Astrocyte (in vitro differentiated cells and primary cell): ENCODE results near the gene KMT5C. TPM values are rescaled to one million over a fixed set of nuclear protein-coding genes. Genes with fewer than 3 reads are reported as not detected.

Source experiments
- DNase-seq: peaks from one replicate; pipeline ENCODE4 v3.0.0-alpha.2; 2010; ENCODE audit warnings: low read depth
- FAIRE-seq: peaks from 2 replicates; lab custom pipeline; 2011; peaks lifted over from hg19 to GRCh38; lab: Jason Lieb, UNC
- H2AFZ ChIP-seq: 2 replicates; pipeline ENCODE4 v1.6.0; 2012; ENCODE audit warnings: low read depth, low read length, inconsistent platforms
- H3K27ac ChIP-seq: 2 replicates; pipeline ENCODE4 v1.5.1; 2011; ENCODE audit warnings: low read depth, low read length, inconsistent platforms
- H3K27me3 ChIP-seq: 2 replicates; pipeline ENCODE4 v1.6.0; 2011; ENCODE audit warnings: low read length, inconsistent platforms; ENCODE audit not compliant: insufficient read depth
- H3K36me3 ChIP-seq: 2 replicates; pipeline ENCODE4 v1.5.1; 2011; ENCODE audit warnings: low read length, inconsistent platforms; ENCODE audit not compliant: insufficient read depth
- H3K4me1 ChIP-seq: 2 replicates; pipeline ENCODE4 v1.5.1; 2011; ENCODE audit warnings: low read length, inconsistent platforms; ENCODE audit not compliant: insufficient read depth
- H3K4me2 ChIP-seq: 2 replicates; pipeline ENCODE4 v1.6.0; 2012; ENCODE audit warnings: low read length, inconsistent platforms
- H3K4me3 ChIP-seq: 2 replicates; pipeline ENCODE4 v1.5.1; 2011; ENCODE audit warnings: low read depth, mild to moderate bottlenecking, low read length, inconsistent platforms; ENCODE audit not compliant: insufficient read depth
- H3K79me2 ChIP-seq: 2 replicates; pipeline ENCODE4 v1.6.0; 2012; ENCODE audit warnings: mild to moderate bottlenecking, low read length, inconsistent platforms; ENCODE audit not compliant: insufficient read depth
- H3K9ac ChIP-seq: 2 replicates; pipeline ENCODE4 v1.6.0; 2012; ENCODE audit warnings: mild to moderate bottlenecking, low read length, inconsistent platforms
- H3K9me3 ChIP-seq: 2 replicates; pipeline ENCODE4 v1.5.1; 2012; ENCODE audit warnings: low read depth, mild to moderate bottlenecking, low read length, inconsistent platforms; ENCODE audit not compliant: insufficient read depth
- H4K20me1 ChIP-seq: 2 replicates; pipeline ENCODE4 v1.6.0; 2012; ENCODE audit warnings: low read length, inconsistent platforms; ENCODE audit not compliant: insufficient read depth
- H3K27ac Mint-ChIP-seq: one replicate; pipeline ENCODE4 v1.8.0; 2021; ENCODE audit warnings: mild to moderate bottlenecking, mixed read lengths; ENCODE audit not compliant: unreplicated experiment
- H3K27me3 Mint-ChIP-seq: one replicate; pipeline ENCODE4 v1.8.0; 2021; ENCODE audit warnings: low read depth, mixed read lengths; ENCODE audit not compliant: unreplicated experiment
- H3K36me3 Mint-ChIP-seq: one replicate; pipeline ENCODE4 v1.8.0; 2021; ENCODE audit warnings: low read depth, mixed read lengths; ENCODE audit not compliant: unreplicated experiment
- H3K4me1 Mint-ChIP-seq: one replicate; pipeline ENCODE4 v1.8.0; 2021; ENCODE audit warnings: low read depth, mixed read lengths; ENCODE audit not compliant: unreplicated experiment
- H3K4me3 Mint-ChIP-seq: one replicate; pipeline ENCODE4 v1.8.0; 2021; ENCODE audit warnings: mild to moderate bottlenecking, moderate library complexity, mixed read lengths; ENCODE audit not compliant: unreplicated experiment
- H3K9me3 Mint-ChIP-seq: one replicate; pipeline ENCODE4 v1.8.0; 2021; ENCODE audit warnings: mild to moderate bottlenecking, mixed read lengths; ENCODE audit not compliant: unreplicated experiment
- EZH2 ChIP-seq: IDR thresholded peaks from 2 replicates; pipeline ENCODE4 v1.6.1; 2012; ENCODE audit warnings: mild to moderate bottlenecking, low read length, inconsistent platforms; ENCODE audit not compliant: insufficient read depth
- total RNA-seq: library from RNA; stranded (reverse); gene quantifications from 2 replicates; pipeline ENCODE4 v1.2.1, GENCODE V29; 2021
- TF ChIP-seq, protein P1 (sequence below): IDR thresholded peaks from 2 replicates; pipeline ENCODE4 v1.5.1; 2011; ENCODE audit warnings: low read depth, mild to moderate bottlenecking, inconsistent platforms, low read length, moderate library complexity; ENCODE audit not compliant: insufficient read depth

Gene KMT5C
- total RNA-seq, 1 donor from 2014 or later, result 14.6 TPM

DNA sequence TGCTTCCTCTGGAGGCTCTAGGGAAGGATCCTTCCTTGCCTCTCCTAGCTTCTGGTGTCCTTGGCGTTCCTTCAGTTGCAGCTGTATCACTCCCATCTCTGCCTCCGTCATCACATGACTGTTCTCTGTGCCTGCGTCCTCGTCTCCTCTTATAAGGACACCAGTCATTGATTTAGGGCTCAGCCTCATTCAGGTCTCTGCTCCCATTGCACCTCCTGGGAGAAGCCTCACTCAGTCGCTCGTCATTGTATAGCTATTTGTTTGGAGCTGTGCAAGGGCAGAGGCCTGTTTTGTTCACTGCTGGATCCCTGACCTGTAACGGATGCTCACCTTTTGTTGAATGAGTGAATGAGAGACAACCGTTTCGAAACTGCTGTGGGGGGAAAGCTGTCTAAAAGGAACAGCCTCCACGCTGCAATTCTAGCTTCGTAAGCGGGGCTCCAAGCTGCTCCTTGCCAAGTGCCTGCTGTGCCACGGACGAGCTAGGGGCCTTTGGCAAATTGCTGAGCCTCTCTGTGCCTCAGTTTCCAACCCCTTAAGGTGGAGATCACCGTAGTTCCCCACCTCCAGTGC lies 38.7 kb upstream of the KMT5C start:
- no peak for FAIRE-seq
- peaks cover 4% of the 10 kb centered on the region for H3K4me1 ChIP-seq
- H3K27me3 ChIP-seq, result no peaks in the 10 kb centered on the region
- no peaks in the 10 kb centered on the region for H3K79me2 ChIP-seq
- Mint-ChIP-seq H3K27me3 (no peaks in the 10 kb centered on the region), H3K9me3 (no peaks in the 10 kb centered on the region), H3K36me3 (peaks cover 18% of the 10 kb centered on the region), H3K4me3 (no peak overlapping the region), H3K4me1 (no peaks in the 10 kb centered on the region), H3K27ac (no peak overlapping the region)
- peak overlapping the region; percentile 74 for H3K9ac ChIP-seq
- TF ChIP-seq, protein P1, sequence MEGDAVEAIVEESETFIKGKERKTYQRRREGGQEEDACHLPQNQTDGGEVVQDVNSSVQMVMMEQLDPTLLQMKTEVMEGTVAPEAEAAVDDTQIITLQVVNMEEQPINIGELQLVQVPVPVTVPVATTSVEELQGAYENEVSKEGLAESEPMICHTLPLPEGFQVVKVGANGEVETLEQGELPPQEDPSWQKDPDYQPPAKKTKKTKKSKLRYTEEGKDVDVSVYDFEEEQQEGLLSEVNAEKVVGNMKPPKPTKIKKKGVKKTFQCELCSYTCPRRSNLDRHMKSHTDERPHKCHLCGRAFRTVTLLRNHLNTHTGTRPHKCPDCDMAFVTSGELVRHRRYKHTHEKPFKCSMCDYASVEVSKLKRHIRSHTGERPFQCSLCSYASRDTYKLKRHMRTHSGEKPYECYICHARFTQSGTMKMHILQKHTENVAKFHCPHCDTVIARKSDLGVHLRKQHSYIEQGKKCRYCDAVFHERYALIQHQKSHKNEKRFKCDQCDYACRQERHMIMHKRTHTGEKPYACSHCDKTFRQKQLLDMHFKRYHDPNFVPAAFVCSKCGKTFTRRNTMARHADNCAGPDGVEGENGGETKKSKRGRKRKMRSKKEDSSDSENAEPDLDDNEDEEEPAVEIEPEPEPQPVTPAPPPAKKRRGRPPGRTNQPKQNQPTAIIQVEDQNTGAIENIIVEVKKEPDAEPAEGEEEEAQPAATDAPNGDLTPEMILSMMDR, result no peak
- TF ChIP-seq EZH2, result no peak
- peaks cover 14% of the 10 kb centered on the region for H3K36me3 ChIP-seq
- no peaks in the 10 kb centered on the region for H3K9me3 ChIP-seq
- peak overlapping the region; percentile 94 for H3K4me2 ChIP-seq
- H2AFZ ChIP-seq, result peak overlapping the region; percentile 87
- H3K4me3 ChIP-seq, result no peak overlapping the region
- no peaks in the 10 kb centered on the region for H4K20me1 ChIP-seq
- no peak for DNase-seq
- no peak overlapping the region for H3K27ac ChIP-seq

DNA sequence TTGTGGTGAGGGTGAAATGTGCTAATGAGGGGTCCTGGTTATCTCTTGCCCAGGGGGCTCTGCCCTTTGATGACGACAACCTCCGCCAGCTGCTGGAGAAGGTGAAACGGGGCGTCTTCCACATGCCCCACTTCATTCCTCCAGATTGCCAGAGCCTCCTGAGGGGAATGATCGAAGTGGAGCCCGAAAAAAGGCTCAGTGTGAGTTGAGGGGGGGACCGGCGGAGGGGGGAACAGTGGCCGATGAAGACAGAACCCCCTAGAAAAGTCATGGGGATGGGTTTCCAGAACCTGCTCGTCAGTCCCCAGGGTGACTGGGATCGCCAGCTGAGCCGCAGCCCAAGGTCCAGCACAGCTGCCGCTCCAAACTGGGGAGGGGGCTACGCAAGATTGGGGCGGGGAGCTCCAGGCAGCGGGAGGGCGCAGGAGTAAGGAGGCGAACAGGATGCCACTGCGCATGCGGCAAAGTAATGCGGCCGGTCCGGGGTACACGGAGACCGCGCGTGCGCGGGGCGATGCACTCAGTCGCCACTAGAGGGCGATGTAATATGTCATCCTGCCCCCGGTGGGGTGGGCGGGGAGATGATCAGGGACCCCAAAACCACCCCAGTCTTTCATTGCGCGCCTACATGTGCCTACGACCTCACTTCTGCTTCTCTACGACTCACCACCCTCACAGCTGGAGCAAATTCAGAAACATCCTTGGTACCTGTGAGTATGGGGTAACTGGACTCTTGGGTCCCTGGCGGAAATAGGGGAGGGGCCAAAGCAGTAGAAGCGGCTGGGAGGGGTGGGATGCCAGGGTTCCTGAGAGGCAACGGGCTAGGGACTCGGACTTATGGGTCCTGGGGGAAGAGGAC lies 38.0 kb upstream of the KMT5C start:
- Mint-ChIP-seq H3K36me3 (peaks cover 20% of the 10 kb centered on the region), H3K4me3 (peak overlapping the region; percentile 60), H3K4me1 (no peaks in the 10 kb centered on the region), H3K27me3 (no peaks in the 10 kb centered on the region), H3K27ac (no peak overlapping the region), H3K9me3 (no peaks in the 10 kb centered on the region)
- H3K27ac ChIP-seq, result no peak overlapping the region
- peak overlapping the region; percentile 87 for H2AFZ ChIP-seq
- H4K20me1 ChIP-seq, result no peaks in the 10 kb centered on the region
- TF ChIP-seq, protein P1, result peak; percentile 84
- no peak for TF ChIP-seq EZH2
- peak overlapping the region; percentile 49 for H3K4me3 ChIP-seq
- H3K79me2 ChIP-seq, result no peaks in the 10 kb centered on the region
- H3K36me3 ChIP-seq, result peaks cover 19% of the 10 kb centered on the region
- no peaks in the 10 kb centered on the region for H3K27me3 ChIP-seq
- H3K4me2 ChIP-seq, result peak overlapping the region; percentile 94
- FAIRE-seq, result no peak
- peak; percentile 30 for DNase-seq
- no peaks in the 10 kb centered on the region for H3K9me3 ChIP-seq
- H3K9ac ChIP-seq, result peak overlapping the region; percentile 74
- peaks cover 4% of the 10 kb centered on the region for H3K4me1 ChIP-seq
